HG02943 (cell line): ENCODE measurements around the gene ATP2A1.
"Not testable (repeated sequence)": the region's sequence is repeated elsewhere in the genome, so short reads cannot be mapped to it uniquely, and the experiment has no call there.

ENCODE experiments used
- ATAC-seq: cut with Tn5 transposase; IDR thresholded peaks from one replicate; pipeline ENCODE4 v1.9.1; 2021; ENCODE audit warnings: mild to moderate bottlenecking, low read depth, moderate library complexity; ENCODE audit not compliant: unreplicated experiment

Gene ATP2A1

GRCh38 chr16:28880589-28880915, 2.3 kb downstream of the ATP2A1 start:
- no peak for ATAC-seq

GRCh38 chr16:28880955-28881354, 2.7 kb downstream of the ATP2A1 start:
- ATAC-seq, result no peak

GRCh38 chr16:28881565-28881964, 3.3 kb downstream of the ATP2A1 start:
- not testable (repeated sequence) for ATAC-seq

- no peak for ATAC-seq
Measured at GRCh38 chr16:28882551-28883160, 4.4 kb downstream of the ATP2A1 start.

GRCh38 chr16:28883221-28883996, 5.1 kb downstream of the ATP2A1 start:
- ATAC-seq, result no peak

GRCh38 chr16:28884045-28884444, 5.8 kb downstream of the ATP2A1 start:
- no peak for ATAC-seq

- no peak for ATAC-seq
Measured at GRCh38 chr16:28886945-28887344, 8.7 kb downstream of the ATP2A1 start.

GRCh38 chr16:28890355-28890754, 12.1 kb downstream of the ATP2A1 start:
- ATAC-seq, result not testable (repeated sequence)

GRCh38 chr16:28891964-28892890, 13.9 kb downstream of the ATP2A1 start:
- ATAC-seq, result no peak

- ATAC-seq, result no peak
Measured at GRCh38 chr16:28893291-28893690, 15.0 kb downstream of the ATP2A1 start.

- no peak for ATAC-seq
Measured at GRCh38 chr16:28895609-28896008, 17.3 kb downstream of the ATP2A1 start.

- no peak for ATAC-seq
Measured at GRCh38 chr16:28897826-28898225, 19.5 kb downstream of the ATP2A1 start.

GRCh38 chr16:28898266-28898665, 20.0 kb downstream of the ATP2A1 start:
- no peak for ATAC-seq

- ATAC-seq, result no peak
Measured at GRCh38 chr16:28898942-28899341, 20.7 kb downstream of the ATP2A1 start.

GRCh38 chr16:28899882-28900590, 21.7 kb downstream of the ATP2A1 start:
- no peak for ATAC-seq

- ATAC-seq, result no peak
Measured at GRCh38 chr16:28900601-28901000, 22.3 kb downstream of the ATP2A1 start.

- ATAC-seq, result no peak
Measured at GRCh38 chr16:28901862-28902261, 23.6 kb downstream of the ATP2A1 start.

- ATAC-seq, result no peak
Measured at GRCh38 chr16:28902909-28903308, 24.6 kb downstream of the ATP2A1 start.

GRCh38 chr16:28903344-28904042, 25.2 kb downstream of the ATP2A1 start:
- no peak for ATAC-seq

GRCh38 chr16:28904363-28904762, 26.1 kb downstream of the ATP2A1 start:
- ATAC-seq, result no peak
